Stomach (tissue), 9 donors: ENCODE results near the gene ITCH. TPM values are rescaled to one million over a fixed set of nuclear protein-coding genes. Genes with fewer than 3 reads are reported as not detected.
"Not testable (repeated sequence)": the region's sequence is repeated elsewhere in the genome, so short reads cannot be mapped to it uniquely, and the experiment has no call there.

ENCODE experiments used
- DNase-seq, 2 donors: peaks; one replicate each; pipeline versions ENCODE4 v3.0.0 to v3.0.0-alpha.2; 2013 to 2019
- H3K27ac ChIP-seq, 5 donors: fragments of 200-600 bp in 4 of 5; sonication (generic) in 4 of 5; one replicate each; pipeline ENCODE4 v1.5.1; 2013 to 2019; ENCODE audit warnings: mild to moderate bottlenecking in 1 of 5, moderate library complexity in 1 of 5
- H3K27me3 ChIP-seq, 3 donors: fragments of 200-600 bp; sonication (generic); one replicate each; pipeline ENCODE4 v1.5.1; 2017 to 2019; ENCODE audit warnings: mixed run types in 1 of 3
- H3K36me3 ChIP-seq, 4 donors: fragments of 200-600 bp; sonication (generic); 1 replicate in 3 of 4; 2 replicates in 1 of 4; pipeline ENCODE4 v1.5.1; 2016 to 2019
- H3K4me1 ChIP-seq, 4 donors: fragments of 200-600 bp; sonication (generic); one replicate each; pipeline ENCODE4 v1.5.1; 2016 to 2019
- H3K4me3 ChIP-seq, 4 donors: fragments of 200-600 bp; sonication (generic) in 3 of 4; one replicate each; pipeline ENCODE4 v1.5.1; 2016 to 2019; ENCODE audit warnings: mild to moderate bottlenecking in 1 of 4
- H3K9me3 ChIP-seq, 4 donors: fragments of 200-600 bp; sonication (generic); one replicate each; pipeline ENCODE4 v1.5.1; 2016 to 2019
- CTCF ChIP-seq, 7 experiments: fragments of 450-650 bp in 4 of 7; fragments of 200-600 bp in 3 of 7; sonication (generic) in 3 of 7; IDR thresholded peaks; one replicate each; pipeline ENCODE4 v1.5.1; 2016 to 2019; ENCODE audit warnings: antibody characterized with exemption in 7 of 7, control low read depth in 2 of 7, mild to moderate bottlenecking in 1 of 7
- EP300 ChIP-seq: sonication (generic); formaldehyde crosslinking; IDR thresholded peaks from one replicate; pipeline ENCODE4 v1.6.1; 2017; ENCODE audit warnings: antibody characterized with exemption
- POLR2A ChIP-seq, 4 donors: fragments of 450-650 bp; IDR thresholded peaks; one replicate each; pipeline ENCODE4 v1.6.1; 2016; ENCODE audit warnings: antibody characterized with exemption in 4 of 4, control low read depth in 2 of 4, mild to moderate bottlenecking in 1 of 4, moderate library complexity in 1 of 4
- POLR2AphosphoS5 ChIP-seq, 3 donors: sonication (generic); formaldehyde crosslinking; IDR thresholded peaks; one replicate each; pipeline ENCODE4 v1.6.1; 2016; ENCODE audit warnings: antibody characterized with exemption in 3 of 3
- WGBS, 5 donors: extraction: QIAGEN DNeasy Blood & Tissue Kit in 3 of 5; methylation state at CpG; one replicate each; pipeline versions ENCODE4 v1.1.5 to v1.1.7; 2013 to 2018; 5-methylcytosine and 5-hydroxymethylcytosine counted together
- intact Hi-C: fragments of 100-400 bp; cut with DNase I; formaldehyde crosslinking; loops from one replicate; pipeline ENCODE4 v1.15.1; 2023; ENCODE audit warnings: low total_unique reads
- polyA plus RNA-seq, 3 donors: library from polyadenylated mRNA; stranded (reverse); fragments of 200-250 nt; gene quantifications; one replicate each; pipeline ENCODE4 v1.2.3, GENCODE V29; 2013
- total RNA-seq, 5 donors: library from RNA; depleted of rRNA; stranded (reverse); fragments of >200 nt; gene quantifications; one replicate each; pipeline versions ENCODE4 v1.1.0 to v1.2.3, GENCODE V29; 2014 to 2016
- donor health status: healthy with polysubstance abuse.
- donor health status: Bipolar disorder and iron deficiency.
- donor health status: healthy.

The ITCH gene
- total and polyA plus RNA-seq, 8 donors = 7.2 to 138 (median 35.6) TPM

GRCh38 chr20:34420146-34420545 lies 57.1 kb downstream of the ITCH start:
- intact Hi-C loops = no loop called here
- Histone ChIP-seq H3K27me3 (no peaks in the 10 kb centered on the region), H3K9me3 (no peaks in the 10 kb centered on the region), H3K36me3 (peaks cover 13 to 85% (median 79%) of the 10 kb centered on the region in 4 donors), H3K4me3 (no peak overlapping the region), H3K4me1 (peaks cover 0 to 16% (median 7%) of the 10 kb centered on the region in 4 donors), H3K27ac (no peak overlapping the region)
- 17 to 37% (median 29%) methylated on average over 1 of the region's 1 CpG for WGBS, 5 donors
- DNase-seq = no peak
- TF ChIP-seq CTCF (IDR thresholded peaks at IDR 0.05) (no peak), POLR2AphosphoS5 (IDR thresholded peaks at IDR 0.05) (no peak), POLR2A (IDR thresholded peaks at IDR 0.05) (no peak)

GRCh38 chr20:34420975-34421374 lies 57.9 kb downstream of the ITCH start:
- 88 to 97% (median 93%) methylated on average over 4 of the region's 4 CpGs for WGBS, 5 donors
- Histone ChIP-seq H3K4me3 (no peak overlapping the region), H3K9me3 (no peaks in the 10 kb centered on the region), H3K4me1 (peaks cover 0 to 16% (median 6%) of the 10 kb centered on the region in 4 donors), H3K36me3 (peaks cover 12 to 85% (median 79%) of the 10 kb centered on the region in 4 donors), H3K27me3 (no peaks in the 10 kb centered on the region), H3K27ac (peak overlapping the region in 1 of 5 donors; percentile 34)
- intact Hi-C loops = no loop called here
- TF ChIP-seq POLR2AphosphoS5 (IDR thresholded peaks at IDR 0.05) (no peak), POLR2A (IDR thresholded peaks at IDR 0.05) (no peak), CTCF (IDR thresholded peaks at IDR 0.05) (no peak), EP300 (no peak)
- DNase-seq = no peak

GRCh38 chr20:34421766-34422466 lies 58.8 kb downstream of the ITCH start:
- Histone ChIP-seq H3K4me1 (peaks cover 0 to 16% (median 6%) of the 10 kb centered on the region in 4 donors), H3K27ac (no peak overlapping the region), H3K36me3 (peaks cover 12 to 87% (median 80%) of the 10 kb centered on the region in 4 donors), H3K4me3 (no peak overlapping the region), H3K9me3 (no peaks in the 10 kb centered on the region), H3K27me3 (no peaks in the 10 kb centered on the region)
- DNase-seq = no peak
- no peak for TF ChIP-seq EP300
- TF ChIP-seq CTCF (IDR thresholded peaks at IDR 0.05) = no peak
- no peak for TF ChIP-seq POLR2A (IDR thresholded peaks at IDR 0.05)
- TF ChIP-seq POLR2AphosphoS5 (IDR thresholded peaks at IDR 0.05) = no peak
- intact Hi-C loops = no loop called here
- WGBS, 5 donors = 95 to 100% (median 98%) methylated on average over 2 of the region's 2 CpGs

GRCh38 chr20:34425032-34425690 lies 62.1 kb downstream of the ITCH start:
- 62 to 71% (median 70%) methylated on average over 11 of the region's 11 CpGs for WGBS, 5 donors
- DNase-seq, H3K27ac ChIP-seq, H3K9me3 ChIP-seq, H3K27me3 ChIP-seq, H3K4me3 ChIP-seq, H3K4me1 ChIP-seq, intact Hi-C loops: not testable (repeated sequence)
- H3K36me3 ChIP-seq = peaks cover 0 to 87% (median 79%) of the 10 kb centered on the region in 4 donors

- H3K4me3 ChIP-seq = no peak overlapping the region
- H3K27me3 ChIP-seq = no peaks in the 10 kb centered on the region
- DNase-seq = no peak
- no peaks in the 10 kb centered on the region for H3K9me3 ChIP-seq
- intact Hi-C loops = no loop called here
- H3K27ac ChIP-seq = no peak overlapping the region
- no peaks in the 10 kb centered on the region for H3K4me1 ChIP-seq
- TF ChIP-seq POLR2AphosphoS5 (IDR thresholded peaks at IDR 0.05) (no peak), POLR2A (IDR thresholded peaks at IDR 0.05) (no peak), EP300 (no peak)
- WGBS, 5 donors = 74 to 86% (median 78%) methylated on average over 2 of the region's 2 CpGs
- H3K36me3 ChIP-seq = peaks cover 2 to 90% (median 82%) of the 10 kb centered on the region in 4 donors
Measured at GRCh38 chr20:34426026-34426425, 63.0 kb downstream of the ITCH start.
